ENCODE measurements around the gene FTCDNL1.

The FTCDNL1 gene

DNA sequence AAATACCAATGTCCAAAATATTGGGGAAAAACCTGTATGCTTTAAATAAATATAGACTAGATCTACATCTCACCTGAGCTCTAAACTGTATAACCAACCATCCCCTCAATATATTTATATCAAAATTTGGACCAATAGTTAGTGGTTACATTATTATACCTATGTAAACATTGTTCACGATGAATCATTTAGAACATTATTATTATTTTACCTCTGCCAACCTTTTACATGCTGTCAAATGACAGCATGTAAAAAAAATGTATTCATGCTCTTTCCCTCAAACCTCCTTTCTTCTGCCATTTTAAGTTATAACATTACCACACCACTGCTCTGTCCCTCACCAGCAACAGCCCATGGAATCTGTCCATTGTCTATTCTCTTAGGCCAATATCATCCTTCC is 9.6 kb downstream of the FTCDNL1 start:
- no peak for DNase-seq

DNA sequence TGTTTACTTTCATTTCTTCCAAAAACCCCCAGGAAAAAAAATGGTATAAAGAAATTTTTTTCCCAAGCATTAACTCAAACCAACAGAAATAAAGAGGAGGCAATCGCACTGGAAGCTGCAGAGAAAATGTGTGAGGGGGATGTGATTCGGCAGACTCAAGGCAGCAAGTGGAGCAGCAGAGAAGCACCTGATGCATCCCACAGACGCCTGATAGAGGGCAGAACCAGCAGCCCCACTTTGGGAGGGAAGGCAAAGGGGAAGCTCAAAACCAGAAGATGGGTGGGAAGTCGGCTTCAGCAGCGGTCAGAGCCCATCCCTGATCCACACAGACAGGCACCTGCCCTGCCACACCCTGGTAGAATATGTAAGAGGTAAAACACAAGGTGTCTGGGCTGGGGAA is 12.6 kb downstream of the FTCDNL1 start:
- DNase-seq, result no peak

DNA sequence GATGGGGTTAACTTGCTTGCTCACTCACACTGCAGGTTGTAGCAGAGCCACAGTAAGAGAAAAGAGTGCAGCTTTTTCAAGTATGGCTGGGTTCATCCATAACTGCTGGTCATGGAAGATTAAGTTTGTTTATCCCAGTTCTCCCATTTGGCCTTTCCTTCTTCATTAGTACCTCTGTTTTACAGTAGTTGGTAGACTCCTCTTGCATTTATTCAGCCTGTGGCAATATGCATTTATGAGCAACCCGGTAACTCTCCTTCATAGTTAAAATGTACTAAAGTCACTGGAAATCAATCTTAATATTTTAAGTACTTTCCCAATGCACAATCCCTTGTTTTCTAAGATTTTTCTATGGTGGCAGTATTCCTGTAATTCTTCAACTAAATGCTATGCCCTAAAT is 14.0 kb downstream of the FTCDNL1 start:
- DNase-seq, result no peak

DNA sequence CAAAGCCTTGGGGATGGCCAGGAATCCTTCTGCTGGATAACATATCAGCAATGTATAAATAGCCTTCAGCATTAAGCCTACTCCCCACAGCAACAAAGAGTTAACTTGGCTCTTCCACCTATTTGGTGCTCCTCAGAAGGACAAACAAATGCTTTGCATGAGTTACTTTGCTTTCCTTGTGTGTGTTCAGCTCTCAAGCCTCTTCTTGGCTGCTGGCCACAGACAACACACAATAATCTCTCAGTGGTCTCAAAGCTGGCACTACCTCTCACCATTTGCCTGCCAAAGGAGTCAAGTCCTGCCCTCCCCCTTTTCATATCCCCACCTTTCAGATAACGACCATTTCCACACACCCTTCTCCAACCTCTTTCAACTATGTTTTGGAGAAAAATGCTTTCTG is 17.5 kb downstream of the FTCDNL1 start:
- DNase-seq, result no peak

DNA sequence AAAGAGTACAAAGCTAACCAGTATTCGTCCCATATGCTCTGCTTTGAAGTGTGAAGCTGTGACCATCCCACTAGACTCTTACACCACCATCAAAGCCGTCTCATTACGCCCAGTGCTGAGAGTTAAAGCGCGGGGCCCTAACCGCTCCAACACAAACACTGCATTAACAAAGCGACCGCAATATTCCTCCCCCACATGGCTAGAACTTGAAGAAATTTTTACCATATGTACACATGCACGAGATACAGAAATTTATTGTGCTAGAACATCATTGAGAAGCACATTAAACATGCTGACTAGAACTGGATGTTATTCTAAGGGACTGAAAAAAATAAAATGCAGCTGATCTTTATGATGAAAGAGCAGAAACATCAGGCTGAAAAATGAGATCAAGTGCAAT is 20.5 kb downstream of the FTCDNL1 start:
- DNase-seq, result no peak

DNA sequence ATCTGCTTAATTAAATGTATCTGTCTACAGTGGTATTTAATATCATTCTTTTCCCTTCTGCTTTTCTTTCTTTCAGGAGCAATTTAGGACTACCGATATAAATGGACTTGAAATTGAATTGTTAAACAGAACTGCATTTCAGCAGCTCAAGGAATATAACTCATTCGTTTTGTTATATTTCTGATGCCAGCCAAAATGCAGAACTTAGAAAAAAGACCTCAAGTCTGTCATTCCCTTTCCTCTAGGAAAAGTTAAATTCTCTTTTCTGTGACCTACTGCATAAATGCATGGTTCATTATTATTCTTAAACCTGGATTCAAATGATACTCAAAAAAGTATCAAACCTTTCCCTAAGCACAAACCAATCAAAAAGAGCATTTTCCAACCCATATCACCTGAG is 21.4 kb downstream of the FTCDNL1 start:
- DNase-seq, result no peak

DNA sequence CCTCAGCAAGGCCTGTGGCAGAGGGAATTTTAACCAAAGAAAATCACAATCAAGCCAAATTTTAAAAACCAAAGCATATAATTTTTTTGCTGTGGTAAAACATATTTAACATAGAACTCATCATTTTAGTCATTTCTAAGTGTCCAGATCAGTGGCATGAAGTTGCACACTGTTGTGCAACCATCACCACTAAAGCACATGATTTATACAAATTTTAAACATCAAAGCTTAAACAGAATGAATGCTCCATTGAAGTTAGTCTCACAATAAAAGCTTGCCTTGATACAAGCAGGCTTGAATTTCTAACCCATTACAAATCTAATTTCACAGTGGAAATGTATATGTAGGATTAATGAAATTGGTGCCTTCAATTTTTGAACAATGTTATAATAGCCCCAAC is 31.2 kb downstream of the FTCDNL1 start:
- DNase-seq, result no peak

DNA sequence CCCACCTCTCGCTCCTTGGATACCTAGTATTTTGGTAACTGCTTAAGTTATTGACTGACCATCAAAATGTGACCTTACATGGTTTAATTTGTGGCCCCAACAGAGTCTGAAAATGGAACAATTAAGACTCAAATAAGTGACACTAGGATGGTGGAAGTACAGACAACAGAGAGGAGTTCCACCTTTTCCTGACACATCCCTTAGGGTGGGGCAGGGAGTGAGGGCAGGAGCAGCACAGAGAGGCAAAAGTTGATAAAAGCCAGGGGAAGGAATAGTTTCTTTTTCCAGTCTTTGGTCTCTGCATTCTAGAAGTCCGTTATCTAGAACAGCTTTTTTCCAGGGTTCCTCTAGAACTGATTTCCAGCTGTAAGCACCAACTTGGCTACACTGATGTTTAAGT is 32.2 kb downstream of the FTCDNL1 start:
- DNase-seq, result no peak

DNA sequence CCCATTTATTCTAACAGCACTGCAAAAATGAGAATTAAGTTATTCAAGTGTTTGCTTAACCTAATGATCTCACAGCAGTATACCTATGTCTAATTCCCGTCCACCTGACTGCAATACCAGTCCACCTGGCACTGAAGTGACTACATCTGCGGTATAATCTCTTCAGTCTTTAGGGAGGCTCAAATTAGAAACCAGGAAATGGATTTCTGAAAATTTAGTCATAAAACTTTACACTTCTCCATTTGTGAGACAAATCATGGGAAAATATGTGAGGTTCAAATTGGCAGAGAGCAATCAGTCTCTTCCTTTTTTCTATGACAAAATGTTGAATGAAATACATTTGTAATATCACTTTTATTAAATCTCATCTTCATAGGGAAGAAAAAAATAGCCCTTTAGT is 33.0 kb downstream of the FTCDNL1 start:
- no peak for DNase-seq

DNA sequence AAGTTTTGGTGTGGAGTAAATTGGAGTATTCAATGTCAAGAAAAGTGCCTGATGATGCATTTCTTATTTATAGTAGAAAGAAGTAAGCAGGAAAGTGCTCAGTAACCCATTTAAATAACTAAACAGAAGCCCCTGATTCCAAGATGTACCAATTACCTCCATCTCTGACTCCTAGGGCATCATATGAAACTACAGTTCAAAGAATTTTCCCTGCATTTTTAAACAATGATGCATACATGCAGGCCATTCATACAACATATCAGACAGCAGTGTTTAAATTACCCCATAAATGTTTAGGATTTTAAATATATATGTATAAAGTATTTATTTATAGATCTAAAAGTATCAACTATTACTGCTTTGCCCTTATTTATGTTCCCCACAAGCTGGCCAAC is 36.2 kb downstream of the FTCDNL1 start:
- no peak for DNase-seq

DNA sequence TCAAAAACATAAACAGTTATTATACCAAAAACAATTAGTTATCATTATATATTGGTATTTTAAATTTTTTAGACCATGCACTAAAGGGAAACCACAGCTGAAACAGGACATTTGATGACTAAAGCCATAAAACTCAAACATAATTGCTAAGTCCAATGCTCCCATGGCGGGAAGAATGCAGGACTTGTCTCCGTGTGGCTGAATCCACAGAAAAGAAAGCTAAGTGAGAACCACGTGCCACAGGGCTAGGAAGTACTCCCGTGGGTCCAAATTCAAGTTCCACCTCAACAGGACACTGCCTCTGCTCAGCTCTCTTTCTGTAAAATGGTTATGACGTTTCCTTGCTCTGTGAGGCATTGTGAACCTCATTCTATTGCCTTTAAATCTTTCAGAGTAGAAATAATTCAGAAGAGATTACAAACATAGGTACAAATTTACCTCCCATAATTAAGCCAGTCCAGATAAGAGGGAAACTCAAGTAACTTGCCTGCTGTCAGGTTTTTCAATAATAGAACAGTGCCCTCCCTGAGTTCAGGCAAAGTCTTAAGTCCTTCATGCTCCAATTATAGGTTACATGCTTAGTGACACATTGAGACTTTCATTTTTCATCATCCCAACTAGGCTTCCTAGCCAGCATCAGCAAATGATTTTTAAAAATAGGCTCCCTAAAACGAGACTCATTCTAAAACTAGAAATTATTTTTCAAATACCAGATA is 36.7 kb downstream of the FTCDNL1 start:
- no peak for DNase-seq

DNA sequence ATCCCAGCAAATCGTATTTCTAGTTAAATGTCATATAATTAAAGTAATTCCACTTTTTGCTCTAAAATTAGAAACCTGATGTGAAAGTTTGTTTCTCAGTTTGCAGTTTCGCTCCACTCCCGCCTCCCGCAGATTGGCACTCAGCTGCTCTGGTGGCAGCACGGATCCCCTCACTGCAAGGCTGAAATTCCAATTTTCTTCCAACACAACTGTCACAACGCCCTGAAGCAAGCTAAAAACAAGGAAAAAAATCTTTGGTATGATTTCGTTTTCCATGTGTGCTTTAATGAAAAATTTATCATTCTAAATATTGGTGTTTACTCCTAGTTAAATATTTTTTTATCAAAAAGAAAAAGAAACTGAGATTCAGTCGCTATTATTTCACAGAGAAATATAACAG is 38.5 kb downstream of the FTCDNL1 start:
- no peak for DNase-seq

DNA sequence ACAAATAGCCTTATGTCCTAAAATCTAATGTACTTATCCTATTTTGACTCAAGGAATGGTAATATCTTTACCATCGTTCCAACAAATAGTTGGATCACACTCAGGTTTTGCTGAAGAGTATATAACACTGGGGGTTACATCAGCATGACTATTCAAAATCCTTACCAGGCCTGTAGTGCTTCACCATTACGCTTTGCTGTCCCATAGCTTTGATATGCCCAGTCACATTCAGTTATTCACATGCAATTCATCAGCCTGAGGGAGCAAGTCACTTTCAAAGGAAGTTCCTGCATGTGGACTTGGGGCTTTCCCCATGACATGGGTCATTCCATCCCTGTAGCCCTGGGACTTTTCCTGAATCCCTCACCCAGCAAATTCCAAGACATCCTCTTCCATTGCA is 39.6 kb downstream of the FTCDNL1 start:
- DNase-seq, result no peak

DNA sequence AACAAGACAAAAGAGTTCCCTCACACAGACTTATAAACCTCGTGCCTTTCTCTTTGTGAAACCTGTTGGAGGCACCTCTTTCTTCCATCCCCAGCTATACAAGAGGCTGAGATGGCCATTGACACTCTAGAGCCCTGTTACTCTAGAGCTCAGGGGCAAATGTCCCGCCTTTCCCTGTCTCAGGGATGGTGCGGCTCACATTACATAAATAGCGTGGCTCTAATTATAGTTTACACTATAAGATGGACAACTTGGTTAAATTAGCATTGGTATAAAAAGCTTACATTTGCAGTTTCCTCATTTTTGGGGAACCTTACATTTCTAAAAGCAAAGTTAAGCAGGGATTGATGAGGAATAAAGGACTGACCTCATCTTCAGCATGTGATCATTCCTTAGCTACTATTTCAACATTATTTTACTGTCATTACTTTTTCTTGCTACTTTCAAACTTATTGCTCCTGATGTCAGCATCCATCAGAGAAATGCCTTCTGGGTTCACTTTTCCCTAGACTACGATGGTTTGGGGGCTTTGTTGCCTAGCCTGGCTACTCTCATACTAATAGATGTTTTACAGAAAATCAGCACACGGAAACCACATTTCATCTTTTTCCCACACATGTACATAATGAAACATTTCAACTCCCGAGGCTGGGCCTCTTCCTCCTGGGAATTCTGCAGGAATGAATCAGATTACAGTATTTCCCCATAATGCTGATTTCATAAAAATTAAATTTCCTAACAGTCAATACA is 40.4 kb downstream of the FTCDNL1 start:
- DNase-seq, result no peak

DNA sequence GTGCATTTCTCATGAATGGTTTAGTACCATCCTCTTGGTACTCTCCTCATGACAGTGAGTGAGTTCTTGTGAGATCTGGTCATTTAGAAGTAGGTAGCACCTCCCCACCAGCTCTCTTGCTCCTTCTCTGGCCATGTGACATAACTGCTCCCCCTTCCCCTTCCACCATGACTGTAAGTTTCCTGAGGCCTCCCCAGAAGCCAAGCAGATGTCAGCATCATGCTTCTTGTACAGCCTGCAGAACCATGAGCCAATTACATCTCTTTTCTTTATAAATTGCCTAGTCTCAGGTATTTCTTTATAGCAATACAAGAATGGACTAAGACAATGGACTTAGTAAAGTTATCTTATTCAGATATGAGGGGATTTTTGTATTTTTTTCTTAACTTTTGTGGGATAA is 43.0 kb downstream of the FTCDNL1 start:
- DNase-seq, result no peak

DNA sequence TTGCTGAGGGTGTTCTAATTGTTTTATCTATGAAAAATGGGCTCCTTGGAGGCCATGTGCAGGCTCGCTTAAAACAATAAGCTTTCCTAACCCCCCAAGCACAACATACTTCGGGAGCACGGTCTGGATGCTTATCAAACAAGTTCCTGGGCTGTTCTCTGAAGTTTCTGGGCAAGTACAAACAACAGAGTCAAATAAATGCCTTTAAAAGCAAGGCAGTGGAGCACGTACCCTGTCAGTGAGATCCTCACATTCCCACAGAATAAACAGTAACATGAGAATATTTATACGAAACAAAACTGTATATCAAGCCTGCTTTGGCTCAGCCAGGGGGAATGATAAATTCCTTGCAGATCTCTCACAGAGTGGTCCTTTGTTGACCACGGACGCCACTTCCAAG is 44.8 kb downstream of the FTCDNL1 start:
- no peak for DNase-seq

DNA sequence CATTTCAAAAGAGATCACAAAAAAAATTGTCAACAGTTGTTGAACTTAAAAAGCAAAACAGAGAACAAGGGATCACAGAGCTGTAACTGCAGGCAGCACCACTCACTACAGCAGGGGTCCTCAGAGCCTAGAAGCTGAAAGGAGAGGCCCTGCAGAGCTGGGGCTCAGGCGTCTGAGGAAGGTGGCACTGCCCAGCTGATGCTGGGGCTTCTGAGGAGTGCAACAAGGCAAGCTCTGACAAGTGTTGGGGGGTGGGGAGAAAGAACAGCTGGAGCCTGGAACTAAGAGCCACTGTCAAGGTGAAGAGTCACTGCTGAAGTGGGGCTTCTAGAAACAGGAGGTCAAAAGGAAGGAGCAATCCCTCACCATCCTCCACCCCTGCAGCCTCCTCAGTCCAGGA is 46.2 kb downstream of the FTCDNL1 start:
- no peak for DNase-seq

DNA sequence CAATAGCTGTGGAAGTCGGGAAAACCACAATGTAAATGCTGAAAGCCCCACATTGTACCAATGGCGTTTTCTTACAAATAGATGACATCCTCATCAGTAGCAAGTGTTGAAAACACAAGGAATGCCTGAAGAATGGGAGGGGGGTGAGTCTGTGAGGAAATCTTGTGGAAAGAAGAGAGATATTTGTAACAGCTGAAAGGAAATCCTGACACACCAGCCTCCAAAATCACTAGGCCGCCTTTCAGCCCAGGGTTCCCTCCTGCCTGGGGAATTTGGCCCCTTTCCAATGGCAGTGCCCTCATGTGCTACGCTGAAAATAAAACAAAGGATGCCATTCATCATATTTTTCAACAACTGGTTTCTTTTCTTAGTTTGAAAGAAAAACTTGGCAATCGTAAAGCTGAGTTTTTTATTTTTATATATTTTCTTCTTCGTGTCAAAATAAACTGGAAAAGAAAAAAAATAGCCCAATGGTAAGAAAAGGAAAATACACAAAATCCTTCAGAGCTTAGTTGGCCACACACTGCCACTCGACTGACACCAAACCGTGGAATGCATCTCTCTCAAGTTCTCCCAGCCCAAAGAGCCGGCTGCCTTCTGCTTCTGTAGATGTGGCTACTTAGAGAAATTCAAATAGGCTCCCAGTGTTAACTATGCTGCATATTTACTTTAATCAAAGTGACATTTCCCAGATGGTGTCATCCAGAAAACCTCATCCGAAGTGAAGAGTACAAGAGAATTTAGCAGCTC is 52.0 kb downstream of the FTCDNL1 start:
- DNase-seq, result no peak

DNA sequence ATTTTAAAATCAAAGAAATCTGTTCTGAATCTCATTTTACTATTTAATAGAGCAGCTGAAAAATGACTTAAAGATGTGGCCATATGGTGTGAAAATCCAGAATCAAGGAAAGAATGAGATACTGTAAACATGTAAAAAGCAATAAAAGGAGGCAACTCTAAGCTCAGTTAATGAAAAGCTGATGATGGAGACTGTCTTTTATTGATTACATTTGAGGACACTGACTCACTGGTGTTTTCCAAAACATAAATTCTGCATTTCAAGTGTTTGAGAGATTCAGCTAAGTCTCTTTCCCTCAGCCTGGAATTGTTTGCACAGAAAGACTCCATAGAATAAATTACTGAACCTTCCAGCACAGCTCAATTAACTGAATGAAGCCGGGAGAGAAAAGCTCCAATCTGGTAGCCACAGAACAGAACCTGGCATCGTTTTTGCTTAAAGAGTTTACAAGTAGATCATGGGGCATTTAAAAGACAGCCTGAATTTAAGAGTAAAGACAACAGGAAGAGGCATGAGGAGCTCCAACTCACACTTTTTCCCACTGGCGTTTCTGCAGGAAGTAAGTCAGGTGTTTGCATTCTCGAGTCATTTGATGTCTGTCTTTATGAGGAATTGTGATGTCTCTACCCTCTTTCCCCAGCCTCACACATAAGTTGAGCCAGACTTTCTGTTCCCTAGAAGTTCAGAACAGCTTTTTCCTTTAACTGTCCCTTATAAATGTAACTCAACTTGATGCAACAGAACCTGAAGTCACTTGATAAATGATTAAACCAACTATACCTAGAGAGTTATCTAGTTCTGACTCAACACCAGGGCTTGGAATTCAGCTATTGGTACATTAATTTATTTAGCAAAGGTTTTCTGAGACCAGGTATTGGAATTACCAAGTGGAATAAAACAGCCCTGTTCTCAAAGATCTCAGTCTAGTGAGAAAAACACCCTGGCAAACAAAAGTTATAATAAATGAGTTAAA is 53.3 kb downstream of the FTCDNL1 start:
- no peak for DNase-seq

DNA sequence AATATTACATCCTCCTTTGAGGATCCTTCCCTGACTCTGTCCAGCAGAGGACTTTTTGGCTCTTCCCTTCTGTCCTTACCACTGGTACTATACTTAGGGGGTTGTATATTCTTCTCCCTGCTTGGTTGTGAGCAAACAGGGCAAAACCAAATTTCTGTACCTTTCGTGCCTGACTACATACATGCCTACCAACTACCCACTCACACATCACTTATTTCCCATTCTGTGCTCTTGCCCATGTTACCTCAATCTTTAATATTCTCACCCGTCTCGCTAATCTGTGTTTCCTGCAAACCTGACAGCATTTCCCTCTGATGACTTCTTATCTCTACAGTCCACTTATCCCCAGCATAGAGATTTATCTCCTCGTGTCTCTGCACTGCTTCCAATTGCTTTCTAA is 58.6 kb downstream of the FTCDNL1 start:
- no peak for DNase-seq

DNA sequence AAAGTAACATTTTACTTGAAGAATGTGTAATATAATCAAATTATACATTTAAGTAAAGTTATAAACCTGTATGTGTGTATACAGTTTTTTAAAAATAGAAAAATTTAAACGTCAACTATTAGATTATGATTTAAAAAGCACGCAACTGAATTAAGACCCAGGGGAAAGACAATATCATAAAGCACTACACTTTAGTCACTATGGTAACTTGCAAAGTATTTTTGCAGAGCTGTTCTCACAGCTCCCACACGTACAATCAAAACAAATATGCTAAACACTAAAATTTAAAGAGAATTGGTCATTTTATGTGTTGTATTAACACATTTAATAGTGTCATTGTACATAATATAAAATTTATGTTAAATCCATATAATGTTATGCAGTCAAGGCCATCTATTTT is 59.7 kb downstream of the FTCDNL1 start:
- DNase-seq, result no peak

DNA sequence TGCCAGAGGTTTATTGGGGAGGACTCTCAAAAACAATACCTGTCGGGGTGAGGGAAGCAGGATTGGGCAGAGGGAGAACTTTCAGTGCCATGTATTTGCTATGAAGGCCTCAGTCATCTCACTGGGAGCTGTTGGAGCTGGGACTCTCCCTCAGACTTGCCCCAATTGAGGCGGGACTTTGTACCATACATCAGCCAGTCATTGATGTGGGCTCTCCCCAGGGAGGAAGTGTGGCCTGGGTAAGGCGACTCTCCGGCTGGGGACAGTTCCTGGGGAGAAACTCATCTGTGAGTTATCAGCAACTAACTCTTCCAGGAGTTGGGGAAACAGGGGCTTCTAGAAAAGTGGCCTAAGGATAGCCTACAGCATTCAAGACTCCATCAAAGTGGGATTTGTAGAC is 66.5 kb downstream of the FTCDNL1 start:
- no peak for DNase-seq

DNA sequence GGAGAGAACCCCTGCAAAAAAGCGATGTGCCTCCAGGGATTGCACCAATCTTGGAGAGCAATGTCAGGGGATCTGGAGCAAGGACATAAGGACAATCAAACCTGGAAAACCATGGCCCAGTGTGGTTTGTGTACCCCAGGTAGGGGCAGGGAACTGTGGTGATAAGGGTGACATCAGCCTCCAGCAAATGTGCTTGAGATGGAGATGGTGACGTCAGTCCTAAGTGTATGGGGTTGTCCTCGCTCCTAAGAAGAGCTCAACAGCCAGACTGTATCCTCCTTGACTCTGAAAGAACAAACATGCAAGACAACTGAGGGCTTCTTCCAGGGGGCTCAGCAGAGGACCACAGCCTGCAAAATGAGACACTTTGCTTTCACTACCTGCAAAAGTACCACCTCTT is 71.4 kb downstream of the FTCDNL1 start:
- DNase-seq, result no peak
